ENCODE data around the gene TEX35.

GRCh38 chr1:178539291-178539690, 26.4 kb downstream of the TEX35 start:
- TF ChIP-seq NR2F1 (conservative IDR thresholded peaks at IDR 0.05): no peak
- no peak for TF ChIP-seq EZH2 (IDR thresholded peaks at IDR 0.05; ENCODE audit: borderline replicate concordance, control insufficient read depth, low read depth, low read length)
- no peak for TF ChIP-seq POLR2A (IDR thresholded peaks at IDR 0.05; ENCODE audit: low read depth, low read length)
- TF ChIP-seq ELK1 (IDR thresholded peaks at IDR 0.05; ENCODE audit: low read depth, low read length): no peak
- no peak for TF ChIP-seq CTCF (IDR thresholded peaks at IDR 0.05 in 2 of 3, conservative IDR thresholded peaks at IDR 0.05 in 1 of 3; ENCODE audit: control insufficient read depth in 2 of 3, extremely low read depth in 1 of 3, insufficient read depth in 1 of 3, low read depth in 3 of 3, low read length in 3 of 3)

Data from GM12878 (cell line).